ENCODE results near the gene PIGS.

The PIGS gene

GRCh38 chr17:28503420-28503819 is 67.9 kb downstream of the PIGS start:
- H3K4me1 ChIP-seq (ENCODE audit: insufficient read depth, poor library complexity, severe bottlenecking): peaks cover 27% of the 10 kb centered on the region
- no peak overlapping the region for H3K27ac ChIP-seq (ENCODE audit: poor library complexity, severe bottlenecking)
- ATAC-seq (ENCODE audit: low read depth) (no peak), DNase-seq (ENCODE audit: low spot score) (no peak)
- H3K4me3 ChIP-seq (ENCODE audit: severe bottlenecking): no peak overlapping the region
- H3K9me3 ChIP-seq (ENCODE audit: severe bottlenecking): no peaks in the 10 kb centered on the region
- no peaks in the 10 kb centered on the region for H3K36me3 ChIP-seq (ENCODE audit: low read depth)
- H3K27me3 ChIP-seq (ENCODE audit: insufficient read depth, poor library complexity, severe bottlenecking): no peaks in the 10 kb centered on the region
- TF ChIP-seq CTCF (IDR thresholded peaks at IDR 0.05; ENCODE audit: poor library complexity, severe bottlenecking): no peak
